Gastroesophageal sphincter (tissue), 3 donors: ENCODE data around the gene PPP1R27.

Source experiments
- EP300 ChIP-seq: sonication (generic); formaldehyde crosslinking; IDR thresholded peaks from one replicate; pipeline ENCODE4 v1.6.1; 2017; ENCODE audit warnings: antibody characterized with exemption, mild to moderate bottlenecking
- POLR2A ChIP-seq, 2 donors: fragments of 450-650 bp; IDR thresholded peaks; one replicate each; pipeline ENCODE4 v1.6.1; 2017; ENCODE audit warnings: antibody characterized with exemption in 2 of 2, mild to moderate bottlenecking in 2 of 2, moderate library complexity in 1 of 2
- POLR2AphosphoS5 ChIP-seq: sonication (generic); formaldehyde crosslinking; IDR thresholded peaks from one replicate; pipeline ENCODE4 v1.6.1; 2017; ENCODE audit warnings: antibody characterized with exemption
- TF ChIP-seq, protein P1 (sequence below), 4 experiments: fragments of 200-600 bp in 2 of 4; fragments of 450-650 bp in 2 of 4; sonication (generic) in 1 of 4; IDR thresholded peaks; one replicate each; pipeline ENCODE4 v1.5.1; 2017 to 2019; ENCODE audit warnings: antibody characterized with exemption in 4 of 4, mild to moderate bottlenecking in 2 of 4, moderate library complexity in 2 of 4

DNA sequence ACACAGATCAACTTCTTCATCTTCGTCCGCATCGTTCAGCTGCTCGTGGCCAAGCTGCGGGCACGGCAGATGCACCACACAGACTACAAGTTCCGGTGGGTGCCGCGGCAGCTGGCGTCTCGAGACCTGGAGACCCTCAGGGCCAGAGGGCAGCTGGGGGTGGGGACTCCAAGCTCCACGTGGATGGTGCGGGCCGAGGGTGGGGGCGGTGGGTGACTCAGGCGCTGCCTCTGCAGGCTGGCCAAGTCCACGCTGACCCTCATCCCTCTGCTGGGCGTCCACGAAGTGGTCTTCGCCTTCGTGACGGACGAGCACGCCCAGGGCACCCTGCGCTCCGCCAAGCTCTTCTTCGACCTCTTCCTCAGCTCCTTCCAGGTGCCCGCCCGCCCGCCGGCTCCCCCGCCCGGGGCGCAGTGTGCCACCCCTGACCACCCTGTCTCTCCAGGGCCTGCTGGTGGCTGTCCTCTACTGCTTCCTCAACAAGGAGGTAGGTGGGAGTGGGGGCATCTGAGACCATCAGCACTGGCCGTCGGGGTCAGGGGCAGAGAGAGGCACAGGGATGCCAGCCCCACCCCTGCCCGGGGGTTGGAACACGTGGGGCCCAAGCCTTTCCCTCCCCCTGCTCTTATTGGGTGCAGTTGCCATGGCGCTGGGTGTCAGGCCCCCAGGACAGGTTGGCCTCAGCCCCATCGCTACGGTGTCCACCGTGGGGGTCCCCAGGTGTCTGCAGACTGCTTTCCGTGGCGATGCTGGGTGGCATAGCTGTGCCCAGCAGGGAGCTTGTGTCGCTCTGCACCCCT, 22.1 kb downstream of the PPP1R27 start:
- TF ChIP-seq, protein P1, sequence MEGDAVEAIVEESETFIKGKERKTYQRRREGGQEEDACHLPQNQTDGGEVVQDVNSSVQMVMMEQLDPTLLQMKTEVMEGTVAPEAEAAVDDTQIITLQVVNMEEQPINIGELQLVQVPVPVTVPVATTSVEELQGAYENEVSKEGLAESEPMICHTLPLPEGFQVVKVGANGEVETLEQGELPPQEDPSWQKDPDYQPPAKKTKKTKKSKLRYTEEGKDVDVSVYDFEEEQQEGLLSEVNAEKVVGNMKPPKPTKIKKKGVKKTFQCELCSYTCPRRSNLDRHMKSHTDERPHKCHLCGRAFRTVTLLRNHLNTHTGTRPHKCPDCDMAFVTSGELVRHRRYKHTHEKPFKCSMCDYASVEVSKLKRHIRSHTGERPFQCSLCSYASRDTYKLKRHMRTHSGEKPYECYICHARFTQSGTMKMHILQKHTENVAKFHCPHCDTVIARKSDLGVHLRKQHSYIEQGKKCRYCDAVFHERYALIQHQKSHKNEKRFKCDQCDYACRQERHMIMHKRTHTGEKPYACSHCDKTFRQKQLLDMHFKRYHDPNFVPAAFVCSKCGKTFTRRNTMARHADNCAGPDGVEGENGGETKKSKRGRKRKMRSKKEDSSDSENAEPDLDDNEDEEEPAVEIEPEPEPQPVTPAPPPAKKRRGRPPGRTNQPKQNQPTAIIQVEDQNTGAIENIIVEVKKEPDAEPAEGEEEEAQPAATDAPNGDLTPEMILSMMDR (IDR thresholded peaks at IDR 0.05): no peak
- TF ChIP-seq POLR2A (IDR thresholded peaks at IDR 0.05) (no peak), EP300 (no peak), POLR2AphosphoS5 (no peak)
